Upper lobe of left lung (tissue), 4 donors: ENCODE results near the gene LIN28A.

Experiments used
- POLR2A ChIP-seq, 4 donors: fragments of 450-650 bp; IDR thresholded peaks; one replicate each; pipeline ENCODE4 v1.5.1; 2016 to 2017; ENCODE audit warnings: antibody characterized with exemption in 4 of 4, mild to moderate bottlenecking in 2 of 4
- POLR2AphosphoS5 ChIP-seq, 2 donors: sonication (generic); formaldehyde crosslinking; IDR thresholded peaks; one replicate each; pipeline ENCODE4 v1.5.1; 2017; ENCODE audit warnings: antibody characterized with exemption in 2 of 2
- TF ChIP-seq, protein P1 (sequence below), 6 experiments: fragments of 450-650 bp in 4 of 6; fragments of 200-600 bp in 2 of 6; sonication (generic) in 2 of 6; IDR thresholded peaks; one replicate each; pipeline ENCODE4 v1.5.1; 2016 to 2019; ENCODE audit warnings: antibody characterized with exemption in 6 of 6

DNA sequence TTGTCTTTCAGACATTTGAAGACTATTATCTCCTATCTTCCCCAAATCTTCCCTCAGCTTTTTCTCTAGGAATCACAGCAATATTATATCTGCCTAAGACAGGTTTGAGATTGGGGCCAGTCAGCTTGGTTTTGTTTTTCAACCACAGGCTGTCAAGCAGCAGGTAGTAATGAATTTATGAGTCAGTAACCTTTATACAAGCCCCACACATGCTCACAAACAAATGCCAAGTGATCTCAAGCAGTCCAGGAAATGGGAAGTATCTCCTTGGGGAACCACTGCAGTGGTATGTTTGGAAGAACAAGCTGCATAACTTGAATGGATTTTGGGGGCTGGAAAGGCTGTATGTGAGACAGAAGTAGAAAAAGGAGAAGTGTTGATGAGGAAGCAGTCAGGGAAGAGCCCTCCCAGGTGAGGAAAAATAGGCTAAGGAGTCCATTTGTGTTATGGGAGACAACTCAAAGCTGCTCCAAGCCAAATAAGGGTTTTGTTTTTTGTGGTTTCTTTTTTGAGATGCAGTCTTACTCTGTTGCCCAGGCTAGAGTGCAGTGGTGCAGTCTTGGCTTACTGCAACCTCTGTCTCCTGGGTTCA lies 23.6 kb downstream of the LIN28A start:
- TF ChIP-seq, protein P1, sequence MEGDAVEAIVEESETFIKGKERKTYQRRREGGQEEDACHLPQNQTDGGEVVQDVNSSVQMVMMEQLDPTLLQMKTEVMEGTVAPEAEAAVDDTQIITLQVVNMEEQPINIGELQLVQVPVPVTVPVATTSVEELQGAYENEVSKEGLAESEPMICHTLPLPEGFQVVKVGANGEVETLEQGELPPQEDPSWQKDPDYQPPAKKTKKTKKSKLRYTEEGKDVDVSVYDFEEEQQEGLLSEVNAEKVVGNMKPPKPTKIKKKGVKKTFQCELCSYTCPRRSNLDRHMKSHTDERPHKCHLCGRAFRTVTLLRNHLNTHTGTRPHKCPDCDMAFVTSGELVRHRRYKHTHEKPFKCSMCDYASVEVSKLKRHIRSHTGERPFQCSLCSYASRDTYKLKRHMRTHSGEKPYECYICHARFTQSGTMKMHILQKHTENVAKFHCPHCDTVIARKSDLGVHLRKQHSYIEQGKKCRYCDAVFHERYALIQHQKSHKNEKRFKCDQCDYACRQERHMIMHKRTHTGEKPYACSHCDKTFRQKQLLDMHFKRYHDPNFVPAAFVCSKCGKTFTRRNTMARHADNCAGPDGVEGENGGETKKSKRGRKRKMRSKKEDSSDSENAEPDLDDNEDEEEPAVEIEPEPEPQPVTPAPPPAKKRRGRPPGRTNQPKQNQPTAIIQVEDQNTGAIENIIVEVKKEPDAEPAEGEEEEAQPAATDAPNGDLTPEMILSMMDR (IDR thresholded peaks at IDR 0.05): no peak
- TF ChIP-seq POLR2AphosphoS5 (IDR thresholded peaks at IDR 0.05): no peak
- no peak for TF ChIP-seq POLR2A (IDR thresholded peaks at IDR 0.05)
